Transverse colon (tissue), 4 donors: ENCODE results near the gene TULP4. TPM values are rescaled to one million over a fixed set of nuclear protein-coding genes. Genes with fewer than 3 reads are reported as not detected.
"Not testable (repeated sequence)": the region's sequence is repeated elsewhere in the genome, so short reads cannot be mapped to it uniquely, and the experiment has no call there.

Source experiments
- DNase-seq: peaks from one replicate; pipeline ENCODE4 v3.0.0-alpha.2; 2019
- H3K27ac ChIP-seq, 4 donors: fragments of 200-600 bp; sonication (generic); 2 replicates each; pipeline ENCODE4 v1.5.1; 2016 to 2018; ENCODE audit warnings: inconsistent platforms in 4 of 4
- H3K27me3 ChIP-seq: fragments of 200-600 bp; sonication (generic); 2 replicates; pipeline ENCODE4 v1.5.1; 2017; ENCODE audit warnings: inconsistent platforms
- H3K36me3 ChIP-seq, 4 donors: fragments of 200-600 bp; sonication (generic); 2 replicates each; pipeline ENCODE4 v1.5.1; 2017 to 2019; ENCODE audit warnings: inconsistent platforms in 4 of 4
- H3K4me1 ChIP-seq, 4 donors: fragments of 200-600 bp; sonication (generic); 2 replicates each; pipeline ENCODE4 v1.5.1; 2017 to 2020; ENCODE audit warnings: inconsistent platforms in 4 of 4
- H3K4me3 ChIP-seq, 4 donors: fragments of 200-600 bp; sonication (generic); 1 replicate in 1 of 4; 2 replicates in 3 of 4; pipeline versions ENCODE4 v1.5.1 to v1.6.1; 2017 to 2019; ENCODE audit warnings: inconsistent platforms in 4 of 4
- H3K9me3 ChIP-seq, 2 donors: fragments of 200-600 bp; sonication (generic); 2 replicates each; pipeline ENCODE4 v1.5.1; 2017 to 2019; ENCODE audit warnings: inconsistent platforms in 2 of 2
- CTCF ChIP-seq, 5 experiments: fragments of 200-600 bp in 3 of 5; fragments of 450-650 bp in 2 of 5; sonication (generic) in 3 of 5; IDR thresholded peaks; 1 replicate in 2 of 5; 2 replicates in 3 of 5; pipeline ENCODE4 v1.5.1; 2016 to 2017; ENCODE audit warnings: antibody characterized with exemption in 5 of 5, inconsistent platforms in 3 of 5, mild to moderate bottlenecking in 2 of 5, moderate library complexity in 1 of 5
- EP300 ChIP-seq: sonication (generic); formaldehyde crosslinking; IDR thresholded peaks from one replicate; pipeline ENCODE4 v1.6.1; 2017; ENCODE audit warnings: antibody characterized with exemption, low read depth
- POLR2A ChIP-seq: fragments of 450-650 bp; IDR thresholded peaks from one replicate; pipeline ENCODE4 v1.6.1; 2016; ENCODE audit warnings: antibody characterized with exemption, mild to moderate bottlenecking, moderate library complexity
- POLR2AphosphoS5 ChIP-seq, 3 donors: sonication (generic); formaldehyde crosslinking; IDR thresholded peaks; one replicate each; pipeline ENCODE4 v1.6.1; 2016; ENCODE audit warnings: antibody characterized with exemption in 3 of 3
- WGBS, 2 donors: methylation state at CpG; one replicate each; pipeline ENCODE4 v1.1.5; 2018; ENCODE audit warnings: low coverage in 1 of 2; 5-methylcytosine and 5-hydroxymethylcytosine counted together
- in situ Hi-C, 4 donors: fragments of 200-750 bp; cut with MboI; loops; one replicate each; pipeline versions ENCODE4 v1.15.0 to v1.15.1; 2017; ENCODE audit warnings: low sequenced_read_pairs in 3 of 4, low pct_ligation_motif_present in 1 of 4, low pct_unique_long_range_greater_than_20kb in 1 of 4
- intact Hi-C: fragments of 100-400 bp; cut with DNase I; formaldehyde crosslinking; loops from one replicate; pipeline ENCODE4 v1.15.1; 2023; ENCODE audit warnings: low total_unique reads
- total RNA-seq, 4 donors: library from RNA; depleted of rRNA; stranded (reverse); fragments of >200 nt; gene quantifications; one replicate each; pipeline ENCODE4 v1.1.0, GENCODE V29; 2016

The TULP4 gene
- total RNA-seq, 4 donors from 2014 or later, result 53.9 to 138 (median 95.1) TPM

GRCh38 chr6:158387578-158387977, 75.3 kb downstream of the TULP4 start:
- intact Hi-C loops, result no loop called here
- in situ Hi-C loops, result no loop called here
- 97 to 100% methylated on average over 1 of the region's 1 CpG for WGBS, 2 donors

GRCh38 chr6:158388727-158389126, 76.5 kb downstream of the TULP4 start:
- Histone ChIP-seq H3K36me3 (no peaks in the 10 kb centered on the region), H3K9me3 (no peaks in the 10 kb centered on the region), H3K4me1 (no peaks in the 10 kb centered on the region), H3K27me3 (no peaks in the 10 kb centered on the region), H3K4me3 (no peak overlapping the region), H3K27ac (no peak overlapping the region)
- in situ Hi-C loops, result no loop called here
- TF ChIP-seq POLR2AphosphoS5 (IDR thresholded peaks at IDR 0.05) (no peak), POLR2A (no peak), EP300 (no peak), CTCF (IDR thresholded peaks at IDR 0.05) (no peak)
- WGBS, 2 donors, result 29 to 67% methylated on average over 2 of the region's 2 CpGs
- intact Hi-C loops, result no loop called here
- DNase-seq, result no peak

More at GRCh38 chr6:158387578-158387977, 75.3 kb downstream of the TULP4 start:
- no peak overlapping the region for H3K4me3 ChIP-seq
- H3K27me3 ChIP-seq, result no peaks in the 10 kb centered on the region
- TF ChIP-seq POLR2A, result no peak
- TF ChIP-seq POLR2AphosphoS5 (IDR thresholded peaks at IDR 0.05), result no peak
- TF ChIP-seq CTCF (IDR thresholded peaks at IDR 0.05), result no peak
- TF ChIP-seq EP300, result no peak
- no peaks in the 10 kb centered on the region for H3K36me3 ChIP-seq
- no peaks in the 10 kb centered on the region for H3K4me1 ChIP-seq
- H3K9me3 ChIP-seq, result no peaks in the 10 kb centered on the region
- no peak for DNase-seq
- H3K27ac ChIP-seq, result no peak overlapping the region

- Histone ChIP-seq H3K27me3 (no peaks in the 10 kb centered on the region), H3K36me3 (no peaks in the 10 kb centered on the region), H3K4me1 (no peaks in the 10 kb centered on the region), H3K27ac (no peak overlapping the region), H3K9me3 (no peaks in the 10 kb centered on the region), H3K4me3 (no peak overlapping the region)
- TF ChIP-seq POLR2A, result no peak
- TF ChIP-seq CTCF (IDR thresholded peaks at IDR 0.05), result no peak
- no peak for TF ChIP-seq EP300
- TF ChIP-seq POLR2AphosphoS5 (IDR thresholded peaks at IDR 0.05), result no peak
- in situ Hi-C loops, result no loop called here
- WGBS, 2 donors, result 95% methylated on average over 2 to 3 of the region's 3 CpGs
- intact Hi-C loops, result no loop called here
- DNase-seq, result no peak
Observed at GRCh38 chr6:158389193-158389919, 77.1 kb downstream of the TULP4 start.

GRCh38 chr6:158391276-158391675, 79.0 kb downstream of the TULP4 start:
- intact Hi-C loops, result no loop called here
- Histone ChIP-seq H3K4me1 (no peaks in the 10 kb centered on the region), H3K36me3 (no peaks in the 10 kb centered on the region), H3K9me3 (no peaks in the 10 kb centered on the region), H3K4me3 (no peak overlapping the region), H3K27me3 (no peaks in the 10 kb centered on the region), H3K27ac (no peak overlapping the region)
- WGBS, 2 donors, result 91 to 96% methylated on average over 3 of the region's 3 CpGs
- TF ChIP-seq POLR2A (no peak), CTCF (IDR thresholded peaks at IDR 0.05) (no peak), POLR2AphosphoS5 (IDR thresholded peaks at IDR 0.05) (no peak), EP300 (no peak)
- in situ Hi-C loops, result no loop called here
- DNase-seq, result no peak

GRCh38 chr6:158391977-158392376, 79.7 kb downstream of the TULP4 start:
- in situ Hi-C loops, DNase-seq, H3K27ac ChIP-seq, H3K36me3 ChIP-seq, H3K4me3 ChIP-seq, H3K4me1 ChIP-seq, intact Hi-C loops, H3K9me3 ChIP-seq, H3K27me3 ChIP-seq: not testable (repeated sequence)
- WGBS, 2 donors, result 94 to 96% methylated on average over 3 to 4 of the region's 4 CpGs
